Stimulated activated CD4-positive, alpha-beta T cell treated with anti-CD3 and anti-CD28 coated beads, Interleukin-15, amount 100 ng/mL, for 1 hour (primary cell): ENCODE results near the gene BABAM2.
"Not testable (repeated sequence)": the region's sequence is repeated elsewhere in the genome, so short reads cannot be mapped to it uniquely, and the experiment has no call there.

ENCODE experiments used
- DNase-seq, 2 donors: peaks; one replicate each; pipeline ENCODE4 v3.0.0-alpha.2; 2020; ENCODE audit warnings: low read depth in 1 of 2, low spot score in 1 of 2

Gene BABAM2

GRCh38 chr2:27890146-27890923 lies at the start of gene BABAM2, which contains the start of gene RBKS:
BABAM2 (plus strand) TSS chr2:27890729; CDS start chr2:27894557, 3,828 bp downstream.
RBKS (minus strand) TSS chr2:27890387; CDS start chr2:27890345, 42 bp downstream.
- peak; percentile 89 to 91 for DNase-seq

- no peak for DNase-seq
Measured at GRCh38 chr2:27842894-27843293, 47.6 kb upstream of the BABAM2 start.

- no peak for DNase-seq
Measured at GRCh38 chr2:27843992-27844391, 46.5 kb upstream of the BABAM2 start.

- DNase-seq = no peak
Measured at GRCh38 chr2:27844821-27845255, 45.7 kb upstream of the BABAM2 start.

GRCh38 chr2:27847333-27847732 lies 43.2 kb upstream of the BABAM2 start:
- no peak for DNase-seq

- no peak for DNase-seq
Measured at GRCh38 chr2:27849558-27850205, 40.8 kb upstream of the BABAM2 start.

GRCh38 chr2:27852691-27853090 lies 37.8 kb upstream of the BABAM2 start:
- no peak for DNase-seq

GRCh38 chr2:27854229-27854862 lies 36.2 kb upstream of the BABAM2 start:
- no peak for DNase-seq

- DNase-seq = no peak
Measured at GRCh38 chr2:27855476-27855875, 35.1 kb upstream of the BABAM2 start.

GRCh38 chr2:27856386-27856785 lies 34.1 kb upstream of the BABAM2 start:
- no peak for DNase-seq

- DNase-seq = no peak
Measured at GRCh38 chr2:27856956-27857355, 33.6 kb upstream of the BABAM2 start.

GRCh38 chr2:27857417-27858172 lies 32.9 kb upstream of the BABAM2 start:
- DNase-seq = no peak

GRCh38 chr2:27860111-27860510 lies 30.4 kb upstream of the BABAM2 start:
- no peak for DNase-seq

- no peak for DNase-seq
Measured at GRCh38 chr2:27863146-27863545, 27.4 kb upstream of the BABAM2 start.

- not testable (repeated sequence) for DNase-seq
Measured at GRCh38 chr2:27863955-27864354, 26.6 kb upstream of the BABAM2 start.

- DNase-seq = no peak
Measured at GRCh38 chr2:27866237-27866636, 24.3 kb upstream of the BABAM2 start.

- DNase-seq = no peak
Measured at GRCh38 chr2:27869763-27870162, 20.8 kb upstream of the BABAM2 start.

- DNase-seq = no peak
Measured at GRCh38 chr2:27870724-27871123, 19.8 kb upstream of the BABAM2 start.

- DNase-seq = no peak
Measured at GRCh38 chr2:27871802-27872201, 18.7 kb upstream of the BABAM2 start.

GRCh38 chr2:27873091-27873490 lies 17.4 kb upstream of the BABAM2 start:
- no peak for DNase-seq
